H9 (cell line): ENCODE results near the gene BMP8A. TPM values are rescaled to one million over a fixed set of nuclear protein-coding genes. Genes with fewer than 3 reads are reported as not detected.
A peak's percentile ranks its signal among the peaks of the same experiment; 100 is the strongest.

Experiments
- DNase-seq: peaks from one replicate; pipeline ENCODE4 v3.0.0-alpha.2; 2017
- H2AFZ ChIP-seq: one replicate; pipeline ENCODE4 v1.6.1; 2013; ENCODE audit warnings: mild to moderate bottlenecking, low read length, control low read depth, moderate library complexity
- H2AK5ac ChIP-seq: 2 replicates; pipeline ENCODE4 v1.6.1; 2013; ENCODE audit warnings: low read length, control low read depth, mixed read lengths; ENCODE audit not compliant: insufficient read length
- H2BK120ac ChIP-seq: one replicate; pipeline ENCODE4 v1.6.1; 2013; ENCODE audit warnings: low read depth, mild to moderate bottlenecking, low read length, control low read depth, inconsistent platforms; ENCODE audit not compliant: poor library complexity, severe bottlenecking
- H2BK12ac ChIP-seq: 2 replicates; pipeline ENCODE4 v1.6.1; 2013; ENCODE audit warnings: low read length, control low read depth, mixed read lengths, low read depth; ENCODE audit not compliant: insufficient read length
- H2BK15ac ChIP-seq: 2 replicates; pipeline ENCODE4 v1.6.1; 2013; ENCODE audit warnings: low read depth, low read length, control low read depth
- H2BK20ac ChIP-seq: one replicate; pipeline ENCODE4 v1.6.1; 2013; ENCODE audit warnings: low read depth, mild to moderate bottlenecking, low read length, control low read depth, inconsistent platforms; ENCODE audit not compliant: poor library complexity, severe bottlenecking
- H2BK5ac ChIP-seq: 2 replicates; pipeline ENCODE4 v1.6.1; 2013; ENCODE audit warnings: low read length, control low read depth, mixed read lengths; ENCODE audit not compliant: insufficient read length
- H3K14ac ChIP-seq: 2 replicates; pipeline ENCODE4 v1.6.1; 2013; ENCODE audit warnings: low read length, control low read depth; ENCODE audit not compliant: insufficient read depth
- H3K18ac ChIP-seq: 2 replicates; pipeline ENCODE4 v1.6.1; 2013; ENCODE audit warnings: low read depth, mild to moderate bottlenecking, mixed read lengths, low read length, control low read depth; ENCODE audit not compliant: insufficient read length
- H3K23ac ChIP-seq: 2 replicates; pipeline ENCODE4 v1.6.1; 2013; ENCODE audit warnings: low read length, control low read depth, mixed read lengths, low read depth; ENCODE audit not compliant: insufficient read length
- H3K23me2 ChIP-seq: 2 replicates; pipeline ENCODE4 v1.6.1; 2013; ENCODE audit warnings: low read depth, mild to moderate bottlenecking, mixed read lengths, low read length, control low read depth; ENCODE audit not compliant: insufficient read length, poor library complexity, severe bottlenecking
- H3K27ac ChIP-seq: 2 replicates; pipeline ENCODE4 v1.5.1; 2013; ENCODE audit warnings: low read length, control low read depth, mixed read lengths, low read depth; ENCODE audit not compliant: insufficient read length
- H3K27me3 ChIP-seq: 2 replicates; pipeline ENCODE4 v1.6.1; 2013; ENCODE audit warnings: low read length, control low read depth, inconsistent platforms; ENCODE audit not compliant: insufficient read depth
- H3K4ac ChIP-seq: 2 replicates; pipeline ENCODE4 v1.6.1; 2013; ENCODE audit warnings: low read depth, mild to moderate bottlenecking, control low read depth, inconsistent platforms, low read length, moderate library complexity
- H3K4me1 ChIP-seq: 2 replicates; pipeline ENCODE4 v1.6.1; 2013; ENCODE audit warnings: low read length, control low read depth, inconsistent platforms; ENCODE audit not compliant: insufficient read depth
- H3K4me2 ChIP-seq: 2 replicates; pipeline ENCODE4 v1.6.1; 2013; ENCODE audit warnings: low read length, control low read depth, mixed read lengths; ENCODE audit not compliant: insufficient read length, insufficient read depth
- H3K56ac ChIP-seq: 2 replicates; pipeline ENCODE4 v1.6.1; 2013; ENCODE audit warnings: low read depth, mild to moderate bottlenecking, mixed read lengths, low read length, control low read depth; ENCODE audit not compliant: insufficient read length
- H3K79me1 ChIP-seq: 2 replicates; pipeline ENCODE4 v1.6.1; 2013; ENCODE audit warnings: low read depth, mild to moderate bottlenecking, moderate library complexity, low read length, control low read depth, inconsistent platforms; ENCODE audit not compliant: insufficient read depth, poor library complexity, severe bottlenecking
- H3K79me2 ChIP-seq: 2 replicates; pipeline ENCODE4 v1.6.1; 2013; ENCODE audit warnings: low read length, control low read depth, inconsistent platforms; ENCODE audit not compliant: insufficient read depth
- H3K9ac ChIP-seq: 2 replicates; pipeline ENCODE4 v1.6.1; 2013; ENCODE audit warnings: low read length, control low read depth, mixed read lengths; ENCODE audit not compliant: insufficient read length; ENCODE audit errors: extremely low read depth
- H3K9me3 ChIP-seq: one replicate; pipeline ENCODE4 v1.6.1; 2013; ENCODE audit warnings: low read depth, low read length, inconsistent platforms; ENCODE audit not compliant: control insufficient read depth
- H3T11ph ChIP-seq: one replicate; pipeline ENCODE4 v1.6.1; 2013; ENCODE audit warnings: mild to moderate bottlenecking, low read length, control low read depth, inconsistent platforms
- H4K20me1 ChIP-seq: one replicate; pipeline ENCODE4 v1.6.1; 2013; ENCODE audit not compliant: control insufficient read depth, insufficient read length, insufficient read depth
- H4K5ac ChIP-seq: 2 replicates; pipeline ENCODE4 v1.6.1; 2013; ENCODE audit warnings: low read depth, mild to moderate bottlenecking, mixed read lengths, low read length, control low read depth; ENCODE audit not compliant: insufficient read length
- H4K8ac ChIP-seq: replicated peaks from 2 replicates; pipeline ENCODE4 v1.6.1; 2013; ENCODE audit warnings: low read length, control low read depth, mixed read lengths, low read depth; ENCODE audit not compliant: insufficient read length
- H4K91ac ChIP-seq: 2 replicates; pipeline ENCODE4 v1.6.1; 2013; ENCODE audit warnings: low read depth, mild to moderate bottlenecking, moderate library complexity, mixed read lengths, low read length, control low read depth; ENCODE audit not compliant: insufficient read length
- H3K27ac Mint-ChIP-seq, 3 experiments: 2 replicates in 2 of 3; 3 replicates in 1 of 3; pipeline ENCODE4 v1.8.0; 2020 to 2021; ENCODE audit warnings: mixed read lengths in 3 of 3, mild to moderate bottlenecking in 1 of 3, moderate library complexity in 1 of 3
- H3K27me3 Mint-ChIP-seq: 2 replicates; pipeline ENCODE4 v1.8.0; 2021; ENCODE audit warnings: low read depth, mild to moderate bottlenecking, moderate library complexity, mixed read lengths
- H3K36me3 Mint-ChIP-seq, 3 experiments: 2 replicates in 2 of 3; 3 replicates in 1 of 3; pipeline ENCODE4 v1.8.0; 2020 to 2021; ENCODE audit warnings: low read depth in 3 of 3, mixed read lengths in 3 of 3; ENCODE audit not compliant: insufficient read depth in 1 of 3
- H3K4me1 Mint-ChIP-seq, 2 experiments: 2 replicates each; pipeline ENCODE4 v1.8.0; 2020; ENCODE audit warnings: mixed read lengths in 2 of 2
- H3K4me3 Mint-ChIP-seq, 2 experiments: 2 replicates in 1 of 2; 3 replicates in 1 of 2; pipeline ENCODE4 v1.8.0; 2020 to 2021; ENCODE audit warnings: mild to moderate bottlenecking in 2 of 2, mixed read lengths in 2 of 2, moderate library complexity in 1 of 2
- H3K9me3 Mint-ChIP-seq, 2 experiments: 2 replicates in 1 of 2; 3 replicates in 1 of 2; pipeline ENCODE4 v1.8.0; 2020; ENCODE audit warnings: mild to moderate bottlenecking in 2 of 2, mixed read lengths in 2 of 2, moderate library complexity in 1 of 2
- CTCF ChIP-seq: fragments of 200-600 bp; sonication (generic); conservative IDR thresholded peaks from 3 replicates; pipeline ENCODE4 v1.8.0; 2021; ENCODE audit warnings: antibody characterized with exemption, mild to moderate bottlenecking
- WGBS: extraction: QIAGEN DNeasy Blood & Tissue Kit; methylation state at CpG from one replicate; pipeline ENCODE4 v1.1.7; 2013; ENCODE audit warnings: missing lambda C conversion rate, low lambda C conversion rate, mixed read lengths; ENCODE audit not compliant: insufficient read length; ENCODE audit errors: extremely low coverage; 5-methylcytosine and 5-hydroxymethylcytosine counted together
- long read RNA-seq: library from polyadenylated mRNA; unstranded; transcript quantifications from one replicate; pipeline ENCODE4 v2.0.0, GENCODE V29; 2020
- total RNA-seq: library from RNA; stranded (reverse); gene quantifications from 2 replicates; pipeline ENCODE4 v1.2.1, GENCODE V29; 2021

The BMP8A gene
- 0.52 and 0.94 TPM in 2 replicates for total RNA-seq
- long read RNA-seq, partial matches to known transcripts: 1 of 5 reads
- long read RNA-seq, other reads (novel, unspliced or antisense): 4 of 5 reads

- no peak for TF ChIP-seq CTCF
- Mint-ChIP-seq H3K4me3 (peak within 1 kb of the TSS; percentile 63 to 80), H3K27me3 (peaks cover 53% of the 10 kb centered on the region), H3K27ac (no peak within 1 kb of the TSS), H3K4me1 (peaks cover 5% of the 10 kb centered on the region in 2 experiments), H3K36me3 (peaks cover 5 to 14% (median 8%) of the 10 kb centered on the region in 3 experiments; a peak in 5 of 7 replicates), H3K9me3 (no peaks in the 10 kb centered on the region)
- H3K4ac ChIP-seq: no peak within 1 kb of the TSS
- H3K18ac ChIP-seq: no peak within 1 kb of the TSS
- peaks cover 24% of the 10 kb centered on the region; the same call in 1 of the 2 replicates for H3K27me3 ChIP-seq
- H3K9ac ChIP-seq: no peak within 1 kb of the TSS
- no peaks in the 10 kb centered on the region for H3K79me1 ChIP-seq
- H2BK12ac ChIP-seq: no peak within 1 kb of the TSS
- no peak within 1 kb of the TSS for H2BK15ac ChIP-seq
- DNase-seq: peak; percentile 82
- H3T11ph ChIP-seq: no peak within 1 kb of the TSS
- no peak within 1 kb of the TSS for H2BK5ac ChIP-seq
- no peaks in the 10 kb centered on the region for H3K79me2 ChIP-seq
- H3K27ac ChIP-seq: no peak within 1 kb of the TSS
- H4K8ac ChIP-seq: no peak within 1 kb of the TSS
- no CpG with 5 or more reads among the region's 112 CpGs for WGBS
- H3K4me1 ChIP-seq: no peaks in the 10 kb centered on the region
- H2AFZ ChIP-seq: no peak within 1 kb of the TSS
- no peaks in the 10 kb centered on the region for H3K9me3 ChIP-seq
- no peak within 1 kb of the TSS for H4K5ac ChIP-seq
- H3K4me2 ChIP-seq: peak within 1 kb of the TSS; percentile 63
- no peak within 1 kb of the TSS for H3K23ac ChIP-seq
- H3K14ac ChIP-seq: no peak within 1 kb of the TSS; the same call in 1 of the 2 replicates
- no peak within 1 kb of the TSS for H3K56ac ChIP-seq
- peaks cover 12% of the 10 kb centered on the region for H3K23me2 ChIP-seq
- H4K20me1 ChIP-seq: no peaks in the 10 kb centered on the region
- no peak within 1 kb of the TSS for H2AK5ac ChIP-seq
- H4K91ac ChIP-seq: no peak within 1 kb of the TSS
- no peak within 1 kb of the TSS for H2BK120ac ChIP-seq
- H2BK20ac ChIP-seq: no peak within 1 kb of the TSS
Observed at GRCh38 chr1:39491146-39491921, at the start of gene BMP8A. BMP8A (plus strand) TSS chr1:39491636; CDS start chr1:39491992, 356 bp downstream.
